Activated CD8-positive, alpha-beta memory T cell treated with anti-CD3 and anti-CD28 coated beads, Interleukin-2, amount 10 ng/mL, durations not matched to agents 7 days and 5 days (primary cell): ENCODE data around the gene FAM83G. TPM values are rescaled to one million over a fixed set of nuclear protein-coding genes. Genes with fewer than 3 reads are reported as not detected.

Source experiments
- ATAC-seq: fragments of 150-1000 bp; cut with Tn5 transposase; one replicate; pipeline ENCODE4 v1.10.0; 2021; ENCODE audit warnings: moderate library complexity
- CTCF ChIA-PET: fragments of 350-600 bp; sonication (Branson Sonifier 250); formaldehyde crosslinking; loops from one replicate; lab custom pipeline; 2021; ENCODE audit warnings: antibody characterized with exemption; lab: Charles Lee
- DNase-seq: peaks from one replicate; pipeline ENCODE4 v3.0.0-alpha.2; 2020
- H3K27ac Mint-ChIP-seq: one replicate; pipeline ENCODE4 v1.8.0; 2021; ENCODE audit warnings: mild to moderate bottlenecking, mixed read lengths
- H3K27me3 Mint-ChIP-seq: one replicate; pipeline ENCODE4 v1.8.0; 2021; ENCODE audit warnings: mixed read lengths
- H3K36me3 Mint-ChIP-seq: one replicate; pipeline ENCODE4 v1.8.0; 2021; ENCODE audit warnings: mild to moderate bottlenecking, mixed read lengths
- H3K4me1 Mint-ChIP-seq: one replicate; pipeline ENCODE4 v1.8.0; 2021; ENCODE audit warnings: mixed read lengths
- H3K4me3 Mint-ChIP-seq: one replicate; pipeline ENCODE4 v1.8.0; 2021; ENCODE audit warnings: mild to moderate bottlenecking, moderate library complexity, mixed read lengths
- H3K9me3 Mint-ChIP-seq: one replicate; pipeline ENCODE4 v1.8.0; 2022; ENCODE audit warnings: low read depth, mixed read lengths
- total RNA-seq, 2 experiments: library from RNA; stranded (reverse); gene quantifications; one replicate each; pipeline ENCODE4 v1.2.3, GENCODE V29; 2021

The FAM83G gene
- total RNA-seq, 2 experiments from 2014 or later, result 4.7 to 4.8 TPM

GRCh38 chr17:18985475-18985874, 19.1 kb downstream of the FAM83G start:
- Mint-ChIP-seq H3K4me1 (no peaks in the 10 kb centered on the region), H3K36me3 (no peaks in the 10 kb centered on the region), H3K27me3 (no peaks in the 10 kb centered on the region), H3K4me3 (no peak overlapping the region), H3K9me3 (no peaks in the 10 kb centered on the region), H3K27ac (no peak overlapping the region)
- DNase-seq (no peak), ATAC-seq (no peak)
- CTCF ChIA-PET, result interaction anchor here (1.0 to 2.5 kb wide), 2 partner anchors 9 to 24 kb away, joined by 3 to 7 read pairs; no protein-coding TSS in a partner anchor

- Mint-ChIP-seq H3K4me3 (no peak overlapping the region), H3K9me3 (no peaks in the 10 kb centered on the region), H3K27me3 (no peaks in the 10 kb centered on the region), H3K27ac (no peak overlapping the region), H3K4me1 (no peaks in the 10 kb centered on the region), H3K36me3 (no peaks in the 10 kb centered on the region)
- no peak for ATAC-seq
- no peak for DNase-seq
- CTCF ChIA-PET, result interaction anchor here (1.0 to 2.5 kb wide), 2 partner anchors 10 to 23 kb away, joined by 3 to 7 read pairs; no protein-coding TSS in a partner anchor
Measured at GRCh38 chr17:18984273-18985114, 20.1 kb downstream of the FAM83G start.

DNA sequence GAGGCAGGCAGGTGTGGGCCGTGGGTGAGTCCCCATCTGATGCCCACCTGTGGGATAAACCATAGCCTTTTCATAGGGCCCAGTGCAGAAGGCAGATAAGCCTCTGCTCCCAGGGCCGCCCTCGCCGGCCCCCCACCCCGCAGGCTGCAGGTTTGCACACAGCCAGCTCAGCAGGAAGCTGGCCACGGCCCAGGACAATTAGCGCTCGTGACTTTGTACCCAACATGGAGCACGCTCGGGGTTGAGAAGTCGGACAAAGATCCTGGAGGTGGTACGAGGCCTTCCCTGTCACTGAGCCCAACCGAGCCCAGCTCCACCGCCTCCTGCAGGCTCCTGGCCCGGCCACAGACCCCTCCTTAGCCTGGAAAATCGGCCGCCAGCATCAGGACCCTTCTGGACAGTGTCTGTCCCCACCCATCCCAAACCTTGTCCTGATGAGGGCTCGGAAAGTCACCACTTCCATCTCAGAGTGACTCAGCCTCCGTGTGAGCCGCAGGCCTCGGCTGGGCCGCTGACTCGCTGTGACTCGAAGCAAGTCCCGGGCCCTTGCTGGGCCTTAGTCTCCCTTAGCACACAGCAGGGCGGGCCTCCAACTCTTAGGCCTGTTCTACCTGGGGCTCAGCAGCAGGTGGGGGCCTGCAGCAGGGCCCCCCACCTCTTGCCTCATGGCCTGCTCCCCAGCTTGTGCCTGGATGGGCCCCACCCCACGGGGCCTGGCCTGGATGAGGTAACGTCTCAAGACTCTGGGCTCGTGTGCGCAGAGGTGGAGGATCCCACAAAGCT, 22.7 kb downstream of the FAM83G start:
- Mint-ChIP-seq H3K36me3 (no peaks in the 10 kb centered on the region), H3K4me3 (no peak overlapping the region), H3K27me3 (no peaks in the 10 kb centered on the region), H3K9me3 (no peaks in the 10 kb centered on the region), H3K27ac (no peak overlapping the region), H3K4me1 (no peaks in the 10 kb centered on the region)
- CTCF ChIA-PET, result interaction anchor here (1.6 kb wide), 1 partner anchor 21 kb away, joined by 6 read pairs; no protein-coding TSS in a partner anchor
- DNase-seq, result no peak
- ATAC-seq, result no peak

GRCh38 chr17:18981335-18981641, 23.3 kb downstream of the FAM83G start:
- CTCF ChIA-PET, result interaction anchor here (0.7 to 1.6 kb wide), 3 partner anchors 11 to 50 kb away, joined by 3 to 6 read pairs (median 4); no protein-coding TSS in a partner anchor
- no peaks in the 10 kb centered on the region for H3K36me3 Mint-ChIP-seq
- H3K27ac Mint-ChIP-seq, result no peak overlapping the region

GRCh38 chr17:18980682-18981334, 23.8 kb downstream of the FAM83G start:
- H3K27me3 Mint-ChIP-seq, result no peaks in the 10 kb centered on the region
- H3K4me1 Mint-ChIP-seq, result no peaks in the 10 kb centered on the region
- DNase-seq (no peak), ATAC-seq (no peak)
- no peak overlapping the region for H3K27ac Mint-ChIP-seq
- H3K4me3 Mint-ChIP-seq, result no peak overlapping the region
- no peaks in the 10 kb centered on the region for H3K9me3 Mint-ChIP-seq
- CTCF ChIA-PET, result interaction anchor here (0.7 to 1.6 kb wide), 3 partner anchors 12 to 50 kb away, joined by 3 to 6 read pairs (median 4); no protein-coding TSS in a partner anchor
- H3K36me3 Mint-ChIP-seq, result no peaks in the 10 kb centered on the region

More at GRCh38 chr17:18981335-18981641, 23.3 kb downstream of the FAM83G start:
- DNase-seq (no peak), ATAC-seq (no peak)
- Mint-ChIP-seq H3K27me3 (no peaks in the 10 kb centered on the region), H3K4me3 (no peak overlapping the region), H3K4me1 (no peaks in the 10 kb centered on the region), H3K9me3 (no peaks in the 10 kb centered on the region)

DNA sequence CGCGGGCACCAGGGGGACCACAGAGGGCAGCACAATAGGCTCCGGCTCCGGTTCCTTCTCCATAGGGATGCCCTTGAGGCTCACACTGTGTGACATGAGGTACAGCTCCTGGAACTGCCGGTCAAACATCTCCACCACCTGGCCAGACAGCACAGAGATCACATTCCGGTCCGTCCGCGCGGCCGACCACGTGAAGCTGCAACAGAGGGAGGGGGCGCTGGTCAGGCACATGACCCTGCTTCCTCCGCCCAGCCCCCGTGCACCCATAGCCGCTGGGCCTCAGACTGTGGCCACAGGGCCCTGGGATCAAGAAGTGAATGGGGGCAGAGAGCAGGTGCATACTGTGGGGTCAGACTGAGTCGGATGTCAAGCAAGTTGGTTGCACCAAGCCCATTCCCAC, 25.9 kb downstream of the FAM83G start:
- Mint-ChIP-seq H3K4me1 (no peaks in the 10 kb centered on the region), H3K27ac (no peak overlapping the region), H3K4me3 (no peak overlapping the region), H3K27me3 (no peaks in the 10 kb centered on the region), H3K36me3 (no peaks in the 10 kb centered on the region), H3K9me3 (no peaks in the 10 kb centered on the region)
- ATAC-seq, result no peak
- CTCF ChIA-PET, result interaction anchor here (1.4 to 1.6 kb wide), 2 partner anchors 16 to 17 kb away, joined by 4 to 7 read pairs; no protein-coding TSS in a partner anchor
- DNase-seq, result no peak

DNA sequence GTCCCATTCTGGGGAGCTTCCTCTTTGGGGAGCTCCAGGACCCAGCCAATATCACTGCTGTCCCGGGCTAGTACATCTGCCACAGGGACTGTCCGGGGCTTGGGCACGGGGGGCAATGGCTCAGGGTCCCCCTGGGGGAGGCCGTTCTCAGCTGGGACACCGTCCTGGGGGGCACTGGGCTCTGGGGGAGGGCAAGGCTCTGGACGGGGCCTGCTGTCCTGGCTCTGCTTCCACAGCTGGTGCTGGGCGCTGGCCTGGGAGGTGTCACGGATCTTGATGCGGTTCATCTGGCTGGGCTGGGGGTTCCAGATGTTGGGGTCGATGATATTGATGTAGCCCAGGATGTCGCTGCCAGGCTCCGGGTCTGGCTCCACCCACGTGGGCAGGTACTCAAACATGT, 26.5 kb downstream of the FAM83G start:
- Mint-ChIP-seq H3K4me1 (no peaks in the 10 kb centered on the region), H3K4me3 (no peak overlapping the region), H3K27me3 (no peaks in the 10 kb centered on the region), H3K27ac (no peak overlapping the region), H3K36me3 (no peaks in the 10 kb centered on the region), H3K9me3 (no peaks in the 10 kb centered on the region)
- ATAC-seq (no peak), DNase-seq (no peak)
- CTCF ChIA-PET, result interaction anchor here (1.6 kb wide), 1 partner anchor 17 kb away, joined by 7 read pairs; no protein-coding TSS in a partner anchor

DNA sequence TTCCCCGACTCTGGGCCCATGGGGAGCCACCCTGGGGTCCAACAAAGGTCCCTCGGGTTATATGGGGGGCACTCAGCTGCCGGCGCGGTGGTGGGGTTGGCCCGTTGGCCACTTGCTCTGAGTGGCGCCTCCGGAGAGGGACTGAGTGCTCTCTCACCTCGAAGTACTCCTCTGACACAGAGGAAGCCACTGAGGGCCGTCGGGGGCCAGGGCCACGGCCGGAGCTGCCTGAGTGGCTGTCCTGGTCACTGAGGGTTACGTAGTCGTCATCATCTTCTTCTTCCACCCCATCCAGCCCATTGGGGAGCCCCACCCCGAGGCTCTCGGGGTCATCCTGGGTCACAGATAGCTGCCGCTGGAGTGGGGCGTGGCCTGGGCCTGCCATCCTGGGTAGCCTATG, 26.9 kb downstream of the FAM83G start:
- H3K27ac Mint-ChIP-seq, result no peak overlapping the region
- no peaks in the 10 kb centered on the region for H3K9me3 Mint-ChIP-seq
- ATAC-seq (no peak), DNase-seq (no peak)
- CTCF ChIA-PET, result interaction anchor here (1.6 kb wide), 1 partner anchor 16 kb away, joined by 7 read pairs; no protein-coding TSS in a partner anchor
- H3K4me3 Mint-ChIP-seq, result no peak overlapping the region
- no peaks in the 10 kb centered on the region for H3K4me1 Mint-ChIP-seq
- H3K36me3 Mint-ChIP-seq, result no peaks in the 10 kb centered on the region
- H3K27me3 Mint-ChIP-seq, result no peaks in the 10 kb centered on the region

DNA sequence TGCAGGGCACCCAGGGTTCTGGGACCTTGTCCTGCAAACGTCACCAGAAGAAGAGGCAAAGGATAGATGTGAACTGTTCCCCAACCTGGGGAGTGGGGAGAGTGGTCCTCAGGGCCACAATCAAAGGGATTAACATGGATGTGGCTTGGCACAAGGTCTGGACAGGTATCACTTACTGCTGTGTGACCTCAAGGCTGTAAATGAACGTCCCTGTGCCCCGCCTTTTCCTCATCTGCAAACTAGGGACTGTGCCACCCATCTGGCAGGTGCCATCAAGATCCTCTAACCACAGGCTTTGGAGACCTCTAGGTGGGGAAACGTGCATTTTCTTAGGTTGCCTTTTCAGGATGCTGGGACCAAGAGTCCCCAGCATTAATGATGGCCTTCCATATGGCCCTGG, 27.5 kb downstream of the FAM83G start:
- DNase-seq, result no peak
- Mint-ChIP-seq H3K4me1 (no peaks in the 10 kb centered on the region), H3K27me3 (no peaks in the 10 kb centered on the region), H3K27ac (no peak overlapping the region), H3K9me3 (no peaks in the 10 kb centered on the region), H3K4me3 (no peak overlapping the region), H3K36me3 (no peaks in the 10 kb centered on the region)
- ATAC-seq, result no peak
- CTCF ChIA-PET, result interaction anchor here (1.5 kb wide), 1 partner anchor 16 kb away, joined by 5 read pairs; no protein-coding TSS in a partner anchor

DNA sequence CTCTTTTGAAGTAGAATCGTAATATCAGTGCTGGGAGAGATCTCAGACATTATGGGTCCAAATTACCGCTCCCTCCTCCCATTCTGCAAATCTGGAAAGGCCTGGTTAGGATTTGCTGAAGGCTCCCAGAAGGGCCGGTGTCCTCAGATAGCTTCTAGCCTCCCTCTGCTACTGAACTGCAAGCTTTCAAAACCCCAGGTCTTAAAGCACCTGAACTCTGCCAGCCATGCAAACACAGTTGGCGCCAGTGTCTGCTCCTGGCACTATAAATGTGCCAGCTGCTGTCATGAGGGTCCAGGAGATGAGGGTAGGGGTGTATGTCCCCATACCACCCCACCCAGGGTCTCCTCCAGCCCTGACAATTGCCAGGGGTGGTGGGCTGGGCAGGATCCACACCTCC, 28.4 kb downstream of the FAM83G start:
- H3K27ac Mint-ChIP-seq, result no peak overlapping the region
- no peaks in the 10 kb centered on the region for H3K36me3 Mint-ChIP-seq

GRCh38 chr17:18975597-18975996, 29.0 kb downstream of the FAM83G start:
- H3K4me3 Mint-ChIP-seq, result no peak overlapping the region
- DNase-seq (no peak), ATAC-seq (no peak)
- H3K27me3 Mint-ChIP-seq, result no peaks in the 10 kb centered on the region
- no peak overlapping the region for H3K27ac Mint-ChIP-seq
- no peaks in the 10 kb centered on the region for H3K4me1 Mint-ChIP-seq
- CTCF ChIA-PET, result interaction anchor here (1.0 to 1.5 kb wide), 2 partner anchors 15 to 110 kb away, joined by 3 to 5 read pairs; no protein-coding TSS in a partner anchor
- no peaks in the 10 kb centered on the region for H3K36me3 Mint-ChIP-seq
- no peaks in the 10 kb centered on the region for H3K9me3 Mint-ChIP-seq

More for the DNA sequence above, 28.4 kb downstream of the FAM83G start:
- no peaks in the 10 kb centered on the region for H3K4me1 Mint-ChIP-seq
- H3K27me3 Mint-ChIP-seq, result no peaks in the 10 kb centered on the region
- H3K9me3 Mint-ChIP-seq, result no peaks in the 10 kb centered on the region
- no peak for ATAC-seq
- CTCF ChIA-PET, result interaction anchor here (1.0 to 1.5 kb wide), 2 partner anchors 15 to 110 kb away, joined by 3 to 5 read pairs; no protein-coding TSS in a partner anchor
- DNase-seq, result no peak
- no peak overlapping the region for H3K4me3 Mint-ChIP-seq

DNA sequence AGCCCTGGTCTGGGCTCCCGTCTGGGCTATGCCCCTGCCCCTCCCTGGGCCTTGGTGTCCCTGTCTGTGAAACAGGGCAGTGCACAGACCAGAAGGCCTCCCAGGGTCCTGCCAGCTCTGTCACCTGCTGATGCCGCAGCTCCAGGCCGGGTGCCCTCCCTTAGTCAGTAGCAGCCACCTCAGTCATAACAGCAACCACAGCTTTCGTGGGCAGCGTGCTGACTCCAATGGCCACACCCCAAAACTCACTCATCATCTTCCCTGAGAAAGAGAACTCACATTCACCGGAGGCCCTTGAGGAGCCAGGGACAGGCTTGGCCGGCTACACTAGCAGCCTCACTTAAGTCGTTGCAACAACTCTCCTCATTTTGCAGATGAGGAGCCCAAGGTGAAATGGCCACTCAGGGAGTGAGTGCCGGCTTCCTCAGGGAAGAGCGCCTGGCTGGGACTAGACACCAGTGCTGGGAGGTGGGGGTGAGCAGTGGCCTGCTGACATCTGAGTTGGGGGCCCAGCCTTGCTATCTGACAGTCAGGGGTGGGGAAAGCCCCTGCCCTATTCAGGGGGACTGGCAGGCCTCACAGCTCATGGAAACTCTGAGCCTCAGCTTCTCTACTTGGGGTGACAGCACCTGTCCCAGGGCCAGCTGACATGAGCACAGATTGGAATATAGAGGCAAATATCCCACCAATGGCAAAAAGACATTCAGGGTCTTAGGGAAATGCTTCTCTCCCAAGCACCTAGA, 30.0 kb downstream of the FAM83G start:
- Mint-ChIP-seq H3K27me3 (no peaks in the 10 kb centered on the region), H3K9me3 (no peaks in the 10 kb centered on the region), H3K4me3 (no peak overlapping the region), H3K27ac (no peak overlapping the region), H3K36me3 (no peaks in the 10 kb centered on the region), H3K4me1 (no peaks in the 10 kb centered on the region)
- ATAC-seq (no peak), DNase-seq (no peak)
- CTCF ChIA-PET, result no interaction called here
